ENCODE data around the gene TENM3. TPM values are rescaled to one million over a fixed set of nuclear protein-coding genes. Genes with fewer than 3 reads are reported as not detected.

The TENM3 gene
- total RNA-seq, 4 donors from 2014 or later = 5.9 to 61.5 (median 24.6) TPM

DNA sequence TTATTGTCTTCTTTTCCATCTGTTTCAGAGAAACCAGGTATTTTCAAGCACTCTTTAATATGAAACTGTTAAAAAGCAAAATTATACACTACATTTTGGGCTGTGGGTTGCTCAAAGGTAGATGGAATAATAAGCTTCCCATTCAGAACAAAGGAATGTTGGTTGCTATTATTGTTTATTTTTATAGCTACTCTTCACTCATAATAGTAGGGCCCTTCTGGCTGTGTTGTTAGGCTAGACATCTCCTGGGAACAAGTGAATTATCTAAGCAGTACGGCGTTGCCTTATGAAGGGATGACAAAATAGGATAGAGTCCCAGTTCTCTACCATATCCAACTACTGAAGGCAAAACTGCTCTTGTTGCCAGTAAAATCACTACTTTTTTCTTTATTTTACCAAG lies 34.2 kb downstream of the TENM3 start:
- Histone ChIP-seq H3K36me3 (no peaks in the 10 kb centered on the region), H3K27me3 (no peaks in the 10 kb centered on the region), H3K9me3 (no peaks in the 10 kb centered on the region), H3K27ac (no peak overlapping the region), H3K4me3 (no peak overlapping the region), H3K4me1 (no peaks in the 10 kb centered on the region)
- TF ChIP-seq, protein P1, sequence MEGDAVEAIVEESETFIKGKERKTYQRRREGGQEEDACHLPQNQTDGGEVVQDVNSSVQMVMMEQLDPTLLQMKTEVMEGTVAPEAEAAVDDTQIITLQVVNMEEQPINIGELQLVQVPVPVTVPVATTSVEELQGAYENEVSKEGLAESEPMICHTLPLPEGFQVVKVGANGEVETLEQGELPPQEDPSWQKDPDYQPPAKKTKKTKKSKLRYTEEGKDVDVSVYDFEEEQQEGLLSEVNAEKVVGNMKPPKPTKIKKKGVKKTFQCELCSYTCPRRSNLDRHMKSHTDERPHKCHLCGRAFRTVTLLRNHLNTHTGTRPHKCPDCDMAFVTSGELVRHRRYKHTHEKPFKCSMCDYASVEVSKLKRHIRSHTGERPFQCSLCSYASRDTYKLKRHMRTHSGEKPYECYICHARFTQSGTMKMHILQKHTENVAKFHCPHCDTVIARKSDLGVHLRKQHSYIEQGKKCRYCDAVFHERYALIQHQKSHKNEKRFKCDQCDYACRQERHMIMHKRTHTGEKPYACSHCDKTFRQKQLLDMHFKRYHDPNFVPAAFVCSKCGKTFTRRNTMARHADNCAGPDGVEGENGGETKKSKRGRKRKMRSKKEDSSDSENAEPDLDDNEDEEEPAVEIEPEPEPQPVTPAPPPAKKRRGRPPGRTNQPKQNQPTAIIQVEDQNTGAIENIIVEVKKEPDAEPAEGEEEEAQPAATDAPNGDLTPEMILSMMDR (IDR thresholded peaks at IDR 0.05) = no peak
- TF ChIP-seq POLR2A (IDR thresholded peaks at IDR 0.05) = no peak
- intact Hi-C loops (cut with DNase I; ENCODE audit: low total_unique reads) = no loop called here
- DNase-seq = no peak

- TF ChIP-seq, protein P1 (IDR thresholded peaks at IDR 0.05) = no peak
- no peak for TF ChIP-seq POLR2A (IDR thresholded peaks at IDR 0.05)
- no peak for DNase-seq
- intact Hi-C loops (cut with DNase I; ENCODE audit: low total_unique reads) = no loop called here
- Histone ChIP-seq H3K27ac (no peak overlapping the region), H3K9me3 (no peaks in the 10 kb centered on the region), H3K36me3 (no peaks in the 10 kb centered on the region), H3K4me3 (no peak overlapping the region), H3K27me3 (no peaks in the 10 kb centered on the region), H3K4me1 (no peaks in the 10 kb centered on the region)
Observed at GRCh38 chr4:182278729-182279128, 35.5 kb downstream of the TENM3 start.

- no peak overlapping the region for H3K4me3 ChIP-seq
- H3K27ac ChIP-seq = no peak overlapping the region
- no peak for DNase-seq
- no peaks in the 10 kb centered on the region for H3K4me1 ChIP-seq
- TF ChIP-seq, protein P1 (IDR thresholded peaks at IDR 0.05) = no peak
- no peak for TF ChIP-seq POLR2A (IDR thresholded peaks at IDR 0.05)
- H3K9me3 ChIP-seq = no peaks in the 10 kb centered on the region
- intact Hi-C loops (cut with DNase I; ENCODE audit: low total_unique reads) = no loop called here
- H3K27me3 ChIP-seq = no peaks in the 10 kb centered on the region
- no peaks in the 10 kb centered on the region for H3K36me3 ChIP-seq
Observed at GRCh38 chr4:182280436-182281111, 37.4 kb downstream of the TENM3 start.

- Histone ChIP-seq H3K9me3 (no peaks in the 10 kb centered on the region), H3K4me1 (no peaks in the 10 kb centered on the region), H3K27ac (no peak overlapping the region), H3K27me3 (no peaks in the 10 kb centered on the region), H3K36me3 (no peaks in the 10 kb centered on the region), H3K4me3 (no peak overlapping the region)
- DNase-seq = no peak
- TF ChIP-seq, protein P1 (IDR thresholded peaks at IDR 0.05) = no peak
- no peak for TF ChIP-seq POLR2A (IDR thresholded peaks at IDR 0.05)
- intact Hi-C loops (cut with DNase I; ENCODE audit: low total_unique reads) = no loop called here
Observed at GRCh38 chr4:182286035-182286434, 42.8 kb downstream of the TENM3 start.

DNA sequence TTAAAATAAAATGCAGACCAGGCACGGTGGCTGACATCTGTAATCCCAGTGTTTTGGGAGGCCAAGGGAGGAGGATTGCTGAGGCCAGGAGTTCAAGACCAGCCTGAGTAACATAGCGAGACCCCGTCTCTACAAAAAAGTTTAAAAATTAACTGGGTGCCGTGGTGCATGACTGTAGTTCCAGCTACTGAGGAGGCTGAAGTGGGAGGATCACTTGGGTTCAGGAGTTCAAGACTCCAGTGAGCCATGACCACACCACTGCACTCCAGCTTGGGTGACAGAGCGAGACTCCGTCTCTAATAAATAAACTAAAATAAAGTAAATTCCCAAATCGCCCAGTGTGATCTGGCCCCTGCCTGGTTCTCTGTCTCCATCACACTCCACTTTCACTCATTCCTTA lies 43.7 kb downstream of the TENM3 start:
- TF ChIP-seq, protein P1 (IDR thresholded peaks at IDR 0.05) = no peak
- TF ChIP-seq POLR2A (IDR thresholded peaks at IDR 0.05) = no peak
- Histone ChIP-seq H3K27me3 (no peaks in the 10 kb centered on the region), H3K36me3 (no peaks in the 10 kb centered on the region), H3K9me3 (no peaks in the 10 kb centered on the region), H3K4me1 (no peaks in the 10 kb centered on the region), H3K4me3 (no peak overlapping the region), H3K27ac (no peak overlapping the region)
- intact Hi-C loops (cut with DNase I; ENCODE audit: low total_unique reads) = no loop called here
- no peak for DNase-seq

All from uterus (tissue), 4 donors.